WI38 (cell line): Measurements from ENCODE around the gene LZIC.

Experiments used
- H3K4me3 ChIP-seq: 2 replicates; pipeline ENCODE4 v1.5.1; 2011; ENCODE audit warnings: low read depth, mild to moderate bottlenecking, control low read depth, low read length
- TF ChIP-seq, protein P1 (sequence below): IDR thresholded peaks from 2 replicates; pipeline ENCODE4 v1.5.1; 2012; ENCODE audit warnings: low read depth, mild to moderate bottlenecking, control low read depth, low read length

Gene LZIC

DNA sequence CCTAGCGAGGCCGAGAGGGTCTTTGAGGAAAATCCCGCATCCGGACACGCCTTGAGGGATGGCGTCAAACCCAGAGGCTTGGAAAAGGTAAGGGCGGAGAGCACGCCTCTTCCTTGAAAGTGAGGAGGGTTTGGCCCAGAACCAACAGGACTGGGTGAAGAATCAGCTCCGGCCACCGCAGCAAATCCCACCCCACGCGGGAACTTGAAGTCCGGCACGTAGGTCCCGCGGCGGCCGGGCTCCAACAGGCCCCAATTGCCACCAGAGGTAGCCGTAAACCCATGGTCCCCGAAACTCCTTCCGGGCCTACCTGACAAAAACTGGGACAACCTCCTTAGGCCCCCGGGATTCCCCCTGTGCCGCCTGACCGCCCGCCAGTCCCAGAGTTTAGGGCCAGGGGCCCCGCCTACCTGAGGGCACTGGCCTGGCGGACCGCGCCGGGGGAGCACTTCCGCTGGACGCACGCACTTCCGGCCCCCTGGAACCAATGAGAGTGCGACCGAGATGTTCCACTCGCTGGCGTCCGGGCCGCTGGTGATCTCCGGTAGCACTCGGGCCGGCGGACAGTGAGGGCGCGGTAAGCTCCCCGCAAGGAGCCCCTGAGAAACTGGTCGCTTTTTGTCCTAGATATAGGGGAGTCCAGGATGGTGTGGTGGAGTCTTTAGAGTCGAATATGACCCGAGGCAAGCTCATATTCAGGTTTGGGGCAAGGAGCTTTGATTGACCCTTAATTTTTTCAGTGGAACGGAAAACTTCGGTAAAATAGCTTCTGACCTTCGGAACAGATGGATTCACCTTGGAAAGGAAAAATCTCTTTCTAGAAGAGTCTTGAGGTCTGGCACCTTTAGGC is at the start of gene LZIC, which contains the start of gene NMNAT1:
Gene LZIC (minus strand): TSS at position 453 of the 850 bp plus-strand sequence. CDS start 6,772 bp downstream, outside the sequence.
Gene NMNAT1 (plus strand): TSS at position 537 of the 850 bp plus-strand sequence. CDS start 28,599 bp downstream, outside the sequence.
- peak within 1 kb of the TSS; percentile 81 for H3K4me3 ChIP-seq
- TF ChIP-seq, protein P1, sequence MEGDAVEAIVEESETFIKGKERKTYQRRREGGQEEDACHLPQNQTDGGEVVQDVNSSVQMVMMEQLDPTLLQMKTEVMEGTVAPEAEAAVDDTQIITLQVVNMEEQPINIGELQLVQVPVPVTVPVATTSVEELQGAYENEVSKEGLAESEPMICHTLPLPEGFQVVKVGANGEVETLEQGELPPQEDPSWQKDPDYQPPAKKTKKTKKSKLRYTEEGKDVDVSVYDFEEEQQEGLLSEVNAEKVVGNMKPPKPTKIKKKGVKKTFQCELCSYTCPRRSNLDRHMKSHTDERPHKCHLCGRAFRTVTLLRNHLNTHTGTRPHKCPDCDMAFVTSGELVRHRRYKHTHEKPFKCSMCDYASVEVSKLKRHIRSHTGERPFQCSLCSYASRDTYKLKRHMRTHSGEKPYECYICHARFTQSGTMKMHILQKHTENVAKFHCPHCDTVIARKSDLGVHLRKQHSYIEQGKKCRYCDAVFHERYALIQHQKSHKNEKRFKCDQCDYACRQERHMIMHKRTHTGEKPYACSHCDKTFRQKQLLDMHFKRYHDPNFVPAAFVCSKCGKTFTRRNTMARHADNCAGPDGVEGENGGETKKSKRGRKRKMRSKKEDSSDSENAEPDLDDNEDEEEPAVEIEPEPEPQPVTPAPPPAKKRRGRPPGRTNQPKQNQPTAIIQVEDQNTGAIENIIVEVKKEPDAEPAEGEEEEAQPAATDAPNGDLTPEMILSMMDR = no peak

DNA sequence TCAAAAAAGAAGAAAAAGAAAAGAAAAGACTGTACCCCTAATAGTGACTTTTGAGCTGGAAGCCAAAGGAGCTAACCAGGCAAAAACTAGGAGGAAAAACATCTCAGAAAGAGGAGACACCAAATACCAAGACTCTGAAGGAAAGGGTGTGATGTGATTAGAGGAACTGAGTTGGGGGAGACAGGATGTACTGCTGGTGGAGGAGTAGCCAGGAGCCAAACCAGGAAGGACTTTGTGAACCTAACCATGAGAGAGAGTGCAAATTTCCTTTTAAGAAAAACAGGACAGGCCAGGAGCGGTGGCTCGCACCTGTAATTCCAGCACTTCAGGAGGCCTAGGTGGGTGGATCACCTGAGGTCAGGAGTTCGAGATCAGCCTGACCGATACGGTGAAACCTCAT is 49.7 kb upstream of the LZIC start:
- no peak overlapping the region for H3K4me3 ChIP-seq
- TF ChIP-seq, protein P1 = no peak

DNA sequence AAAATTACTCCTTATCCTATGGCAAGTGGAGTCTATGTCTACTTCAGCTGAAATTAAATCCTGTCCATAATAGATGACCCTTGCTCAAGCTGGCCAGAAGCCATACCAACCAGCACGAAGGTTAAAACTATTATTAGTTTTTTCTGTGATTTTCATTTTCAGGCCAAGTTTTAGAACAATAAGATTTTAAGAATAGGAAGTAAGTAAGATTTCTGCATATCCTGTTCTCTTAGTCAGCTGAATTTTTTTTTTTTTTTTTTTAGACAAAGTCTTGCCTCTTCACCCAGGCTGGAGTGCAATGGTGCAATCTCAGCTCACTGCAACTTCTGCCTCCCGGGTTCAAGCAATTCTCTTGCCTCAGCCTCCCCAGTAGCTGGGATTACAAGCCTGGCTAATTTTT is 47.8 kb upstream of the LZIC start:
- no peak overlapping the region for H3K4me3 ChIP-seq
- TF ChIP-seq, protein P1 = no peak

DNA sequence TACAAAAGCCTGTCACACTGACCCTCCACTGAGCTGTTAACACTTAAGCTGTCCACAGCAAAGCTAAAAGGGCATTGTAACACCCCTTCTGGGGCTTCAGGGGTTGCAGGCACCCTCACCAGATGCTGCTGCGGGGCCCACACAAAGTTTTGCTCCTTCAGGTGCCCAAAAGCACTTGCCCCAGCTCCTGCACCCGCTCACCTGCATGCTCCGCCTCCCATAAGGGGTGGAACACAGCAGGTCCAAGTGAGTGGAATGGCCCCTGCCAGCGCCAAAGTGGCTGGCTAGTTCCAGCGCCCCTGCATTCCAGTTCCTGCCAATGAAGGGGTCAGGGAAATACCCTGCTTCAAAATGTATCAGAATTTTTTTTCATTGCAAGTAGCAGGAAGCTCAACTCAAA is 46.6 kb upstream of the LZIC start:
- no peak overlapping the region for H3K4me3 ChIP-seq
- TF ChIP-seq, protein P1 = no peak

DNA sequence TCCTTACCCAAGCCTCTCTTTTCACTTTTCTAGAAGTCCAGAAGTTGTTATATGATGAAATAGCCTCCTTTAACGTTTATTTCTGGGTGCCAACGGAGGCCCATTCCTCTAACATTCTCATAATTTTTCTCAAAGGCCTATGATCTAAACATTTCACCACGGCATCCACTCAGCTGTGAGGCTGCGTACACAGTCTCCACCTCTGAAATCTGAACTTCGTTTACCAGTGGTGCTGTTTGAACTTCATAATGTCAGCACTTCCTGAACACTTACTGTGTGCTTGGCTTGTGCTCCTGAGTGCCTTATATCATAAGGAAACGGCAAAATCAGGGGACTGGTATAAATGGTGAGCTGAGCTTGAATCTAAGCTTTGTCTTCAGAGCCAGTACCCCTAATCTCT is 41.8 kb upstream of the LZIC start:
- TF ChIP-seq, protein P1 = no peak
- no peak overlapping the region for H3K4me3 ChIP-seq

DNA sequence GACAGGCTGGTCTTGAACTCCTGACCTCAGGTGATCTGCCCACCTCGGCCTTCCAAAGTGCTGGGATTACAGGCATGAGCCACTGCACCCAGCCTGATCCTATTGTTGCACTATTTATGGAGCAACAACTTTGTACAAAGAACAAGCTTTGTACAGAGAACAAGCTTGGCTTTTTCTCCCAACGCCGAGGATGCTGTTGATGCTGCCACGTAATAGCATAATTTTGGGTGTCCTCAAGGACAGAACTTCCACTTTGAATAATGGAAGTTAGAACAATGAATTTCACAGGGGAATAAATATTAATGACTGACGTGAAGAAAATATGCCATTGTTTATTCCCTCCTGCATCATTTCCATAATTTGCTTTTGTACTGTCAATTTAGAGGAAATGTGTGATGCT is 41.1 kb upstream of the LZIC start:
- TF ChIP-seq, protein P1 = no peak

More for the DNA sequence above, 41.1 kb upstream of the LZIC start:
- no peak overlapping the region for H3K4me3 ChIP-seq
